ENCODE data around the gene UBE2D2.

- no peak; the same call in 1 of the 2 replicates for TF ChIP-seq CTCF (conservative IDR thresholded peaks at IDR 0.05)
- TF ChIP-seq EZH2 (IDR thresholded peaks at IDR 0.05; ENCODE audit: low read depth): no peak
Measured at GRCh38 chr5:139637438-139638089, 76.4 kb downstream of the UBE2D2 start.

Data from PC-9 (cell line).